Inflammatory macrophage (primary cell): ENCODE data around the gene SCYGR1.
"Not testable (repeated sequence)": the region's sequence is repeated elsewhere in the genome, so short reads cannot be mapped to it uniquely, and the experiment has no call there.

Experiments
- DNase-seq, 2 donors: peaks; one replicate each; pipeline ENCODE4 v3.0.0-alpha.2; 2020 to 2022
- total RNA-seq, 18 experiments: gene quantifications; one replicate each; lab custom pipeline; 2026; ENCODE audit warnings: mixed read lengths in 6 of 18, inconsistent platforms in 2 of 18; lab: John Stamatoyannopoulos, UW

Gene SCYGR1
- total RNA-seq: 0 to 0.08 (median 0) reads per million in 18 experiments

- DNase-seq: not testable (repeated sequence)
These were observed at the start of gene SCYGR1 for GRCh38 chr2:227387583-227387982. Gene SCYGR1 (minus strand): TSS chr2:227387949. CDS start chr2:227387949, 0 bp downstream.

- DNase-seq: peak; percentile 74 to 90
These were observed 48.9 kb upstream of the SCYGR1 start for GRCh38 chr2:227436436-227437174.

- DNase-seq: no peak
These were observed 45.4 kb upstream of the SCYGR1 start for GRCh38 chr2:227433171-227433570.

GRCh38 chr2:227430639-227431038, 42.9 kb upstream of the SCYGR1 start:
- DNase-seq: no peak

GRCh38 chr2:227428731-227429285, 41.1 kb upstream of the SCYGR1 start:
- DNase-seq: peak in 1 of 2 donors; percentile 30

- no peak for DNase-seq
These were observed 36.1 kb upstream of the SCYGR1 start for GRCh38 chr2:227423656-227424499.

- no peak for DNase-seq
These were observed 32.6 kb upstream of the SCYGR1 start for GRCh38 chr2:227420087-227421052.

GRCh38 chr2:227416701-227417100, 29.0 kb upstream of the SCYGR1 start:
- DNase-seq: no peak

- DNase-seq: peak; percentile 87 to 95
These were observed 28.0 kb upstream of the SCYGR1 start for GRCh38 chr2:227415538-227416424.

- DNase-seq: peak; percentile 42 to 82
These were observed 27.1 kb upstream of the SCYGR1 start for GRCh38 chr2:227414846-227415245.

GRCh38 chr2:227413371-227413770, 25.6 kb upstream of the SCYGR1 start:
- no peak for DNase-seq

GRCh38 chr2:227412877-227413276, 25.1 kb upstream of the SCYGR1 start:
- DNase-seq: no peak

- no peak for DNase-seq
These were observed 24.2 kb upstream of the SCYGR1 start for GRCh38 chr2:227411990-227412350.

GRCh38 chr2:227411320-227411989, 23.7 kb upstream of the SCYGR1 start:
- peak; percentile 46 to 66 for DNase-seq

GRCh38 chr2:227410191-227410590, 22.4 kb upstream of the SCYGR1 start:
- DNase-seq: peak in 1 of 2 donors; percentile 8

GRCh38 chr2:227407591-227408151, 19.9 kb upstream of the SCYGR1 start:
- peak; percentile 89 to 94 for DNase-seq

GRCh38 chr2:227406177-227407031, 18.7 kb upstream of the SCYGR1 start:
- peak in 1 of 2 donors; percentile 54 for DNase-seq

GRCh38 chr2:227404585-227405271, 17.0 kb upstream of the SCYGR1 start:
- peak; percentile 53 to 57 for DNase-seq
